ENCODE measurements around the gene IFT81.

IFT81 gene

DNA sequence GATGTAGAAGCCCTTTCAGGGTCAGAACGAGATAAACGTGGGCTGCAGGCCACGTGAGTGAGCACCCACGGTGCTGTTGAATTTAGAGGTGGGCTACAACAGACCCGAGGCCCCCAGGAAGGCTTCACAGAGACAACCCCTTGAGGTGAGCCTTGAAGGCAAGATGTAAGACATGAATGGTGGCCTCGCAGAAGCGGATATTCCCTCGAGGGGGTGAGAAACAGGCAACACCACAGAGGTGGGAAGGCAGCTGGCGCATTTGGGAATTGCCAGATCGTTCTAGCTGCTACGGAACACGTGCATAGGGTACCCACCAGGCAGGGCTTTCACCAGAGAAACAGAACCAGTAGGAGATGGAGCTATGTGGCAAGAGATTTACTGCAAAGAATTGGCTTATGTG, 134.3 kb downstream of the IFT81 start:
- no peak for DNase-seq (ENCODE audit: low read depth)
- H3K4me3 ChIP-seq (replicated peaks; ENCODE audit: low read depth, low read length) = no peak overlapping the region
- TF ChIP-seq, protein P1, sequence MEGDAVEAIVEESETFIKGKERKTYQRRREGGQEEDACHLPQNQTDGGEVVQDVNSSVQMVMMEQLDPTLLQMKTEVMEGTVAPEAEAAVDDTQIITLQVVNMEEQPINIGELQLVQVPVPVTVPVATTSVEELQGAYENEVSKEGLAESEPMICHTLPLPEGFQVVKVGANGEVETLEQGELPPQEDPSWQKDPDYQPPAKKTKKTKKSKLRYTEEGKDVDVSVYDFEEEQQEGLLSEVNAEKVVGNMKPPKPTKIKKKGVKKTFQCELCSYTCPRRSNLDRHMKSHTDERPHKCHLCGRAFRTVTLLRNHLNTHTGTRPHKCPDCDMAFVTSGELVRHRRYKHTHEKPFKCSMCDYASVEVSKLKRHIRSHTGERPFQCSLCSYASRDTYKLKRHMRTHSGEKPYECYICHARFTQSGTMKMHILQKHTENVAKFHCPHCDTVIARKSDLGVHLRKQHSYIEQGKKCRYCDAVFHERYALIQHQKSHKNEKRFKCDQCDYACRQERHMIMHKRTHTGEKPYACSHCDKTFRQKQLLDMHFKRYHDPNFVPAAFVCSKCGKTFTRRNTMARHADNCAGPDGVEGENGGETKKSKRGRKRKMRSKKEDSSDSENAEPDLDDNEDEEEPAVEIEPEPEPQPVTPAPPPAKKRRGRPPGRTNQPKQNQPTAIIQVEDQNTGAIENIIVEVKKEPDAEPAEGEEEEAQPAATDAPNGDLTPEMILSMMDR (IDR thresholded peaks at IDR 0.05; ENCODE audit: low read length, missing control alignments) = no peak

DNA sequence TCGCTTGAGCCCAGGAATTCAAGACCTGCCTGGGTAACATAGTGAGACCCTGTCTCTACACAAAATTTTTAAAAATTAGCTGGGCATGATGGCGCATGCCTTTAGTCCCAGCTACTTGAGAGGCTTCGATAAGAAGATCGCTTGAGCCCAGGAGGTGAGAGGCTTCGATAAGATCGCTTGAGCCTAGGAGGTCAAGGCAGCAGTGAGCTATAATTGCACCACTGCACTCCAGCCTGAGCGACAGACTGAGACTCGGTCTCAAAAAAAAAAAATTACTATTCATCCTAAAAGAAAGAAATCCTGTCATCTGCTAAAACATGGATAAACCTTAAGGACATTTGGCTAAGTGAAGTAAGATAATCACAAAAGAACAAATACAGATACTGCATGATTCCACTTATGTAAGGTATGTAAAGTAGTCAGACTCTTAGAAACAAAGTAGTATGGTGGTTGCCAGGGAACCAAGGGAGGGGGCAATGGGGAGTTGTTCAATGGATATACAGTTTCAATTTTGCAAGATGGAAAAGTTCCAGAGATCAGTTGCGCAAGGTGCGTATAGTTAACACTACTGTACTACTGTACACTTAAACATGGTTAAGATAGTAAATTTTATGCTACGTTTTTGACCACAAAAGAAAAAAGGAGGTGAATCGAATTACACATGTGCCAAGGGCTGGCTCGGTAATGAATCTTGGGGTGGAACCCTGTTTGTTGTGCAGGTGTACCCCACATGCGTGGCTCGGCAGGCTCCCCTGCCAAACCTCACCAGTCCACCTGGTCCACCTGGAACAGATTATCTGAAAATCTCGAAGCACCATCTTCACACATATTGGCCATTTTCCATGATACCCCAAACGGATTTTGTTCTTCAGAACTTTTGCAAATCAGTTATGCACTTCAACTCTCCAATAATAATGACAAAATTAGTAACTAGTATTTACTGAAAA, 138.6 kb downstream of the IFT81 start:
- H3K4me3 ChIP-seq (replicated peaks; ENCODE audit: low read depth, low read length) = no peak overlapping the region
- peak; percentile 46 for DNase-seq (ENCODE audit: low read depth)
- TF ChIP-seq, protein P1 (IDR thresholded peaks at IDR 0.05; ENCODE audit: low read length, missing control alignments) = no peak

DNA sequence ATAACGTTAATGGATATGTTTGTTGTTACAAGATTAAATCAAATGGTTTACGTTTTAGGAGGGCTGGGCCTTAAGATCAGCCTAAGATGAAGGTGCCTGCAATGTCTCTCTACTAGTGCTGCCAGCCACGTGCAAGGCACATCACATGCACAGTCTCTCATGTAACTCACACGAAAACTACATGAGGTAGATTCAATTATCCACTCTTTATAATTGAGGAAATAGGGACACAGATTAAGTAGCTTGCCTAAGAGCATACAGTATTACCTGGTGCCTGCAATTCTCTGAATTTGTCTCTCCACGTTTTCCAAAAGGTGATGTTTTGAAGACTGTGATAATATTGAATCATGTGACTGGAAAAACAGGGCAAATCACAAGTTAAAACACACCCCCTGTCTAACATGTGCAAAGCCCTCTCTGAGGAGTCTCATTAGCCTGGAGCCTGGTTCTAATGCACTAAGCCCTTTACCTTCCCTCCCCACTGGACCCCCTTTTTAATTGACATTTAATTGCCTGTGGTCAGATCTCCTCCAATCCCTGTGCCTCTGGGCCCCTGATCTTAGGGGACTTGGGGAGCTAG, 142.3 kb downstream of the IFT81 start:
- no peak overlapping the region for H3K4me3 ChIP-seq (replicated peaks; ENCODE audit: low read depth, low read length)
- no peak for DNase-seq (ENCODE audit: low read depth)
- TF ChIP-seq, protein P1 (IDR thresholded peaks at IDR 0.05; ENCODE audit: low read length, missing control alignments) = no peak

DNA sequence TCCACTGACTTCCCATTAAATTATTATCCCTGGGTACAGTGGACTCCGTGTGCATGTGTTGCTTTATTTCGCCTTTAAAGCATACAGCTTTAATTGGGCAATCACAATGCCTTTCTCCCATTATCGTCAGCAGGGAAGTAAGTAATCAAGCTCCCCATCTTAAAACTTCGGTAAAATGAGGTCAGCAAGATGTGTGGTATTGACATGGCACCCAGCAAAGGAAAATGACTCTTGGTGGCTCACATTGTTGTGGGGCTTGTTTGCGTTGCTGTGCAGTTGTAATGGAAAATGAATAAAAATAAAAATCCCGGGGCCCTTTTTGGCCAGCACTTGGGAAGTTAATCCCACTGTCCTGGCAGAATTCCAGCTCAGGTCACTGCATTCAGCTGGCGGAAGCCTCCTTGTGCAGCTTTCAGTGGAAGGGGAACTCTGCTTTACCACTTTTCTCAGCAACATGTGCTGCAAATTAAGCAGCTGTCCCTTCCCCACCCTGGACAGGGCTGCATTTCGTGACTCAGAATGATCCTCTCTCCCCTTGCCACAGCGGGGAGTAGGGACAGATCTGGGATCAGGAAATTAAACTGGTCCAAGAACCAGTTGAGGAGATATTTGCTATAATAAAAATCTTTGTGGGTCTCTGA, 142.9 kb downstream of the IFT81 start:
- TF ChIP-seq, protein P1 (IDR thresholded peaks at IDR 0.05; ENCODE audit: low read length, missing control alignments) = no peak
- H3K4me3 ChIP-seq (replicated peaks; ENCODE audit: low read depth, low read length) = no peak overlapping the region
- DNase-seq (ENCODE audit: low read depth) = peak; percentile 90
